ENCODE measurements around the gene IQCF5.

The IQCF5 gene

DNA sequence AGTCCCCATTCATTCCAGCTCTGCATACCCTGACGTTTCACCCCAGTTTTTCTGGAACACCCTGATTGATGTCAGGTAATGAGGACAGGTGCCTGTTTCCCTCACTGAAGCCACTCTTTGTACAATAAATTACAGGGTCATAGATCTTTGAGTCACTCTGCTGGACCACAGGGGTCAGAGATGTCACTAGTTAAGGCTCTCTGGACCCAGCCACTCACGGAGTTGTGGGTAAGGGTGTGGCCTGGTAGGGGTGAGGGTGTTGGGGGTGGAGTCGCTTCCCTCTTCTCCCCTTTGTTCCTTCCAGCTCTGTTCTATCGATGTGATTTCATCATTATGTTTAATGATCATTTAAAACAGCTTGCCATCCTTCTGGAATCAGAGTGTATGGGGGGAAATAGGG is 512 bp downstream of the IQCF5 start:
- no peak overlapping the region for H3K9ac ChIP-seq
- no peaks in the 10 kb centered on the region for H3K4me1 ChIP-seq (ENCODE audit: low read depth, poor library complexity, severe bottlenecking)
- H3K27ac ChIP-seq, result no peak overlapping the region
- H4K20me1 ChIP-seq (ENCODE audit: insufficient read depth), result no peaks in the 10 kb centered on the region
- TF ChIP-seq, protein P1, sequence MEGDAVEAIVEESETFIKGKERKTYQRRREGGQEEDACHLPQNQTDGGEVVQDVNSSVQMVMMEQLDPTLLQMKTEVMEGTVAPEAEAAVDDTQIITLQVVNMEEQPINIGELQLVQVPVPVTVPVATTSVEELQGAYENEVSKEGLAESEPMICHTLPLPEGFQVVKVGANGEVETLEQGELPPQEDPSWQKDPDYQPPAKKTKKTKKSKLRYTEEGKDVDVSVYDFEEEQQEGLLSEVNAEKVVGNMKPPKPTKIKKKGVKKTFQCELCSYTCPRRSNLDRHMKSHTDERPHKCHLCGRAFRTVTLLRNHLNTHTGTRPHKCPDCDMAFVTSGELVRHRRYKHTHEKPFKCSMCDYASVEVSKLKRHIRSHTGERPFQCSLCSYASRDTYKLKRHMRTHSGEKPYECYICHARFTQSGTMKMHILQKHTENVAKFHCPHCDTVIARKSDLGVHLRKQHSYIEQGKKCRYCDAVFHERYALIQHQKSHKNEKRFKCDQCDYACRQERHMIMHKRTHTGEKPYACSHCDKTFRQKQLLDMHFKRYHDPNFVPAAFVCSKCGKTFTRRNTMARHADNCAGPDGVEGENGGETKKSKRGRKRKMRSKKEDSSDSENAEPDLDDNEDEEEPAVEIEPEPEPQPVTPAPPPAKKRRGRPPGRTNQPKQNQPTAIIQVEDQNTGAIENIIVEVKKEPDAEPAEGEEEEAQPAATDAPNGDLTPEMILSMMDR (conservative IDR thresholded peaks at IDR 0.05; ENCODE audit: low read depth, low read length), result no peak
- no peaks in the 10 kb centered on the region for H3K27me3 ChIP-seq (ENCODE audit: insufficient read depth, low read depth)
- H3K4me3 ChIP-seq (IDR thresholded peaks at IDR 0.05; ENCODE audit: insufficient read depth, low read depth, low read length), result no peak overlapping the region
- H2AFZ ChIP-seq (ENCODE audit: low read depth), result no peak overlapping the region
- no peaks in the 10 kb centered on the region for H3K36me3 ChIP-seq (ENCODE audit: insufficient read depth)
- no peak overlapping the region for H3K4me2 ChIP-seq
- H3K79me2 ChIP-seq (ENCODE audit: insufficient read depth, low read depth), result no peaks in the 10 kb centered on the region

DNA sequence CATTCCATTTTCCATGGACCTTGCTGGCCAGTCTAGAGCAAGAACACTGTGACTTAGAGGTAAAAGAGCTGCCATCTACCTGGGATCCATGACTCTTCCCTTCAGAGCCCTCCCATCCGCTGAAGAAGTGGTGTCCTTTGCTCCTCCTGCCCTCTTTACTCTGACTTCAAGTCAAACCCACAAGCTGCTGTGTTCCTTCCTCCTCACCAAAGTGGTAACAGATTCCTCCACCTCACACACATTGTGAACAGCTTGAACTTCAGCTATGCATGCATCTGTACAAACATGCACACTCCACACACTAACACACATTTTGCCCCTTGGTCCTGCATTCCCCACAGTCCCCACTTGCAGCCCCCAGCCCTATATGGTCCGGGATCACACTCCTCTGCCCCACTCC is 990 bp downstream of the IQCF5 start:
- TF ChIP-seq, protein P1 (conservative IDR thresholded peaks at IDR 0.05; ENCODE audit: low read depth, low read length), result no peak
- Histone ChIP-seq H4K20me1 (ENCODE audit: insufficient read depth) (no peaks in the 10 kb centered on the region), H3K27me3 (ENCODE audit: insufficient read depth, low read depth) (no peaks in the 10 kb centered on the region), H3K36me3 (ENCODE audit: insufficient read depth) (no peaks in the 10 kb centered on the region), H3K79me2 (ENCODE audit: insufficient read depth, low read depth) (no peaks in the 10 kb centered on the region), H2AFZ (ENCODE audit: low read depth) (no peak overlapping the region), H3K9ac (no peak overlapping the region), H3K4me1 (ENCODE audit: low read depth, poor library complexity, severe bottlenecking) (no peaks in the 10 kb centered on the region), H3K4me3 (IDR thresholded peaks at IDR 0.05; ENCODE audit: insufficient read depth, low read depth, low read length) (no peak overlapping the region), H3K4me2 (no peak overlapping the region), H3K27ac (no peak overlapping the region)

DNA sequence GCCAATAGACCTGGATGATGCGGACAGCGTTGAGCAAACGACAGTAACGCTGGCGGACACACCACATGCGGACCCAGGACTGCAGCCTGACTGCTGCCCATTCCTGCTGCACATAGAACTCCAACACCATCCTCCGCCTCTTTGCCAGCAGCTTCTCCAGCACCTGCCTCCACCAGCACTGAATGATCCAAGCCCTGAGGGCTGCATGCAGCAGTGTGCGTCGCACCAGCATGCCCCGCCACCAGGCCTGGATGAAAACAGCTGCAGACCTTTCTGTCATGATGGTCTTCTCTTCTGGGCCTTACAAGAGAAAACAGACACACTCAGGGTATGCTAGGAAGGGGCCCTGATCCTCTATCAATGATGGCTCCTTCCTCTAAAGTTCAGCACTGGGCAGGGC is 1.5 kb downstream of the IQCF5 start:
- no peaks in the 10 kb centered on the region for H3K27me3 ChIP-seq (ENCODE audit: insufficient read depth, low read depth)

DNA sequence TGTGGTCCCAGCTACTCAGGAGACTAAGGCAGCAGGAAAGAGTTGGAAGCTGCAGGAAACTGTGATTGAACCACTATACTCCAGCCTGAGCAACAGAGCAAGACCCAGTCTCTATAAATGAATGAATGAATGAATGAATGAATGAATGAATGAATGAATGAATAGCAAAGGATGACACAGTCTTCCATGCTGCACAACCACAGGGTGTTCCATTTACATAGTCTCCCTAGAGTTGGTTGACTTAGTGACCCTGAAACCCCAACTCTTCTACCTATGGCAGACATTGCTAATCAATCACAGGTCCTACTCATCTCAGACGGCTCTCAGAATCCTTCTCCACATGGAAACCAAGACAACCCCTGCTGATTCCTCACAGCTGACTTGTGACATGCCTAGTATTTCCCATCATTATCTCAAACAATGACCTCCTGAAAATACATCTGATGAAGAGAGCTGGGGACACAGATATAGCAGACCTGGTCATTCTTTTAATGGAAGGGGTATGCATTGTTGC is 2.1 kb downstream of the IQCF5 start:
- Histone ChIP-seq H3K4me3 (IDR thresholded peaks at IDR 0.05; ENCODE audit: insufficient read depth, low read depth, low read length) (no peak overlapping the region), H3K36me3 (ENCODE audit: insufficient read depth) (no peaks in the 10 kb centered on the region), H3K27me3 (ENCODE audit: insufficient read depth, low read depth) (no peaks in the 10 kb centered on the region), H3K4me1 (ENCODE audit: low read depth, poor library complexity, severe bottlenecking) (no peaks in the 10 kb centered on the region), H4K20me1 (ENCODE audit: insufficient read depth) (no peaks in the 10 kb centered on the region), H3K9ac (no peak overlapping the region), H2AFZ (ENCODE audit: low read depth) (no peak overlapping the region), H3K4me2 (no peak overlapping the region), H3K79me2 (ENCODE audit: insufficient read depth, low read depth) (no peaks in the 10 kb centered on the region), H3K27ac (no peak overlapping the region)
- TF ChIP-seq, protein P1 (conservative IDR thresholded peaks at IDR 0.05; ENCODE audit: low read depth, low read length), result no peak

More for the DNA sequence above, 1.5 kb downstream of the IQCF5 start:
- no peaks in the 10 kb centered on the region for H3K4me1 ChIP-seq (ENCODE audit: low read depth, poor library complexity, severe bottlenecking)
- no peak overlapping the region for H3K9ac ChIP-seq
- no peaks in the 10 kb centered on the region for H3K79me2 ChIP-seq (ENCODE audit: insufficient read depth, low read depth)
- H3K27ac ChIP-seq, result no peak overlapping the region
- H4K20me1 ChIP-seq (ENCODE audit: insufficient read depth), result no peaks in the 10 kb centered on the region
- no peaks in the 10 kb centered on the region for H3K36me3 ChIP-seq (ENCODE audit: insufficient read depth)
- H3K4me2 ChIP-seq, result no peak overlapping the region
- TF ChIP-seq, protein P1 (conservative IDR thresholded peaks at IDR 0.05; ENCODE audit: low read depth, low read length), result no peak
- H2AFZ ChIP-seq (ENCODE audit: low read depth), result no peak overlapping the region
- no peak overlapping the region for H3K4me3 ChIP-seq (IDR thresholded peaks at IDR 0.05; ENCODE audit: insufficient read depth, low read depth, low read length)
